ENCODE measurements around the gene EEF2. TPM values are rescaled to one million over a fixed set of nuclear protein-coding genes. Genes with fewer than 3 reads are reported as not detected.

EEF2 gene
- polyA plus RNA-seq, 1 donor from 2014 or later, result 716 TPM

- Histone ChIP-seq H3K4me2 (ENCODE audit: low read length) (peak overlapping the region; percentile 99), H4K20me1 (ENCODE audit: insufficient read depth) (peaks cover 37% of the 10 kb centered on the region), H3K9ac (ENCODE audit: low read length) (peak overlapping the region; percentile 71), H3K9me3 (ENCODE audit: low read length) (no peaks in the 10 kb centered on the region), H3K27ac (ENCODE audit: low read length) (peak overlapping the region; percentile 76), H3K9me2 (ENCODE audit: insufficient read depth, low read length) (no peaks in the 10 kb centered on the region), H2AFZ (ENCODE audit: low read depth, low read length) (no peak overlapping the region), H3K36me3 (ENCODE audit: insufficient read depth, low read length) (no peaks in the 10 kb centered on the region), H3K27me3 (ENCODE audit: insufficient read depth, low read depth, low read length) (no peaks in the 10 kb centered on the region), H3K4me3 (ENCODE audit: low read length) (peak overlapping the region; percentile 97), H3F3A (ENCODE audit: insufficient read depth, low read length, poor library complexity, severe bottlenecking) (peaks cover 3% of the 10 kb centered on the region), H3K79me2 (replicated peaks; ENCODE audit: insufficient read depth, low read length) (peaks cover 23% of the 10 kb centered on the region)
- TF ChIP-seq RAD21 (conservative IDR thresholded peaks at IDR 0.05) (peak; percentile 67), TAF1 (IDR thresholded peaks at IDR 0.05; ENCODE audit: low read depth) (no peak), SMC3 (conservative IDR thresholded peaks at IDR 0.05; ENCODE audit: poor library complexity) (peak; percentile 70), REST (IDR thresholded peaks at IDR 0.05; ENCODE audit: borderline replicate concordance) (peak; percentile 11), CTCF (IDR thresholded peaks at IDR 0.05; ENCODE audit: poor library complexity, severe bottlenecking) (peak; percentile 81)
Observed at GRCh38 chr19:3986260-3987041, 1.2 kb upstream of the EEF2 start.

- peak overlapping the region; percentile 97 for H3K4me3 ChIP-seq (ENCODE audit: low read length)
- H2AFZ ChIP-seq (ENCODE audit: low read depth, low read length), result peak overlapping the region; percentile 91
- TF ChIP-seq TAF1 (IDR thresholded peaks at IDR 0.05; ENCODE audit: low read depth) (no peak), CTCF (IDR thresholded peaks at IDR 0.05; ENCODE audit: poor library complexity, severe bottlenecking) (no peak), EZH2 (IDR thresholded peaks at IDR 0.05; ENCODE audit: borderline replicate concordance, insufficient read depth, low read length, poor library complexity, severe bottlenecking) (no peak), POLR2AphosphoS5 (IDR thresholded peaks at IDR 0.05) (no peak)
- peak overlapping the region; percentile 76 for H3K27ac ChIP-seq (ENCODE audit: low read length)
- H3K4me2 ChIP-seq (ENCODE audit: low read length), result peak overlapping the region; percentile 99
- peaks cover 3% of the 10 kb centered on the region for H3F3A ChIP-seq (ENCODE audit: insufficient read depth, low read length, poor library complexity, severe bottlenecking)
- H3K9ac ChIP-seq (ENCODE audit: low read length), result peak overlapping the region; percentile 71
- no peaks in the 10 kb centered on the region for H3K9me2 ChIP-seq (ENCODE audit: insufficient read depth, low read length)
- no peaks in the 10 kb centered on the region for H3K27me3 ChIP-seq (ENCODE audit: insufficient read depth, low read depth, low read length)
- peaks cover 43% of the 10 kb centered on the region for H4K20me1 ChIP-seq (ENCODE audit: insufficient read depth)
- peaks cover 23% of the 10 kb centered on the region for H3K79me2 ChIP-seq (replicated peaks; ENCODE audit: insufficient read depth, low read length)
- H3K9me3 ChIP-seq (ENCODE audit: low read length), result no peaks in the 10 kb centered on the region
- H3K36me3 ChIP-seq (ENCODE audit: insufficient read depth, low read length), result no peaks in the 10 kb centered on the region
Observed at GRCh38 chr19:3985643-3986259, 488 bp upstream of the EEF2 start.

Measured in neural cell (in vitro differentiated cells).